SIG-M5 treated with dmso at 0.1 percent for 504 hours (cell line): ENCODE measurements around the gene SMYD1.

ENCODE experiments used
- DNase-seq: peaks from one replicate; lab custom pipeline; 2025; ENCODE audit not compliant: unreplicated experiment; lab: John Stamatoyannopoulos, UW

Gene SMYD1

GRCh38 chr2:88121678-88122077 lies 54.1 kb downstream of the SMYD1 start:
- DNase-seq, result no peak

GRCh38 chr2:88122141-88122884 lies 54.7 kb downstream of the SMYD1 start:
- DNase-seq, result no peak

- no peak for DNase-seq
Measured at GRCh38 chr2:88123164-88123974, 55.7 kb downstream of the SMYD1 start.

- no peak for DNase-seq
Measured at GRCh38 chr2:88123975-88124917, 56.6 kb downstream of the SMYD1 start.

- no peak for DNase-seq
Measured at GRCh38 chr2:88125344-88125923, 57.8 kb downstream of the SMYD1 start.

GRCh38 chr2:88125924-88126771 lies 58.5 kb downstream of the SMYD1 start:
- DNase-seq, result no peak

- DNase-seq, result no peak
Measured at GRCh38 chr2:88126772-88127637, 59.4 kb downstream of the SMYD1 start.

GRCh38 chr2:88127638-88127887 lies 59.9 kb downstream of the SMYD1 start:
- DNase-seq, result no peak

GRCh38 chr2:88127888-88128653 lies 60.4 kb downstream of the SMYD1 start, which contains the start of gene FABP1:
Gene FABP1 (minus strand): TSS chr2:88128062. CDS start chr2:88128017, 45 bp downstream.
- DNase-seq, result no peak

- DNase-seq, result no peak
Measured at GRCh38 chr2:88128654-88129312, 61.2 kb downstream of the SMYD1 start.

GRCh38 chr2:88129313-88129959 lies 61.8 kb downstream of the SMYD1 start:
- no peak for DNase-seq

- no peak for DNase-seq
Measured at GRCh38 chr2:88131201-88131998, 63.8 kb downstream of the SMYD1 start.

- no peak for DNase-seq
Measured at GRCh38 chr2:88131999-88132368, 64.4 kb downstream of the SMYD1 start.

GRCh38 chr2:88133875-88134274 lies 66.2 kb downstream of the SMYD1 start:
- no peak for DNase-seq

GRCh38 chr2:88136817-88137216 lies 69.2 kb downstream of the SMYD1 start:
- DNase-seq, result no peak

GRCh38 chr2:88137833-88138232 lies 70.2 kb downstream of the SMYD1 start:
- DNase-seq, result no peak
